CD4-positive, alpha-beta T cell treated with Interleukin-6 at 100 ng/mL for 8 hours (primary cell): Measurements from ENCODE around the gene ACSF2.

Experiments used
- DNase-seq: peaks from one replicate; pipeline ENCODE4 v3.0.0-alpha.2; 2020; ENCODE audit warnings: mixed read lengths, low spot score

Gene ACSF2

GRCh38 chr17:50478391-50479381 is 52.7 kb downstream of the ACSF2 start, which contains the start of gene RSAD1:
TSS of gene RSAD1 (plus strand) at chr17:50478860. CDS start at chr17:50478885, 25 bp downstream.
- DNase-seq, result peak; percentile 87

GRCh38 chr17:50479522-50480141 is 53.6 kb downstream of the ACSF2 start:
- DNase-seq, result peak; percentile 68

- DNase-seq, result no peak
Measured at GRCh38 chr17:50480142-50480764, 54.2 kb downstream of the ACSF2 start.

- DNase-seq, result no peak
Measured at GRCh38 chr17:50480854-50481490, 55.0 kb downstream of the ACSF2 start.

- no peak for DNase-seq
Measured at GRCh38 chr17:50481648-50482047, 55.6 kb downstream of the ACSF2 start.

GRCh38 chr17:50482110-50482509 is 56.1 kb downstream of the ACSF2 start:
- no peak for DNase-seq

GRCh38 chr17:50482516-50482915 is 56.5 kb downstream of the ACSF2 start:
- DNase-seq, result peak; percentile 63

- no peak for DNase-seq
Measured at GRCh38 chr17:50483266-50483665, 57.2 kb downstream of the ACSF2 start.

GRCh38 chr17:50484386-50485155 is 58.6 kb downstream of the ACSF2 start:
- no peak for DNase-seq

GRCh38 chr17:50487213-50488096 is 61.4 kb downstream of the ACSF2 start:
- DNase-seq, result no peak

GRCh38 chr17:50488880-50489279 is 62.9 kb downstream of the ACSF2 start:
- no peak for DNase-seq

- no peak for DNase-seq
Measured at GRCh38 chr17:50491505-50491904, 65.5 kb downstream of the ACSF2 start.

GRCh38 chr17:50492214-50492613 is 66.2 kb downstream of the ACSF2 start:
- no peak for DNase-seq

- no peak for DNase-seq
Measured at GRCh38 chr17:50493744-50494143, 67.7 kb downstream of the ACSF2 start.

- no peak for DNase-seq
Measured at GRCh38 chr17:50495217-50495823, 69.3 kb downstream of the ACSF2 start.

GRCh38 chr17:50495918-50496317 is 69.9 kb downstream of the ACSF2 start:
- DNase-seq, result no peak

GRCh38 chr17:50498021-50498874 is 72.2 kb downstream of the ACSF2 start:
- DNase-seq, result no peak

GRCh38 chr17:50499270-50499669 is 73.3 kb downstream of the ACSF2 start:
- no peak for DNase-seq

GRCh38 chr17:50499721-50500120 is 73.7 kb downstream of the ACSF2 start:
- no peak for DNase-seq
